OCI-LY3 (cell line): ENCODE data around the gene R3HDM4.

Experiments
- H2AFZ ChIP-seq: fragments of 200-600, 300-600 bp; shearing (Covaris generic); 2 replicates; pipeline ENCODE4 v1.6.0; 2014; ENCODE audit warnings: antibody characterized with exemption, low read depth, low read length
- H3K27ac ChIP-seq: fragments of 200-600, 300-600 bp; sonication (generic); 2 replicates; pipeline ENCODE4 v1.5.1; 2014; ENCODE audit warnings: mild to moderate bottlenecking, low read length, moderate library complexity, mixed read lengths
- H3K27me3 ChIP-seq: fragments of 200-600, 300-600 bp; sonication (generic); 2 replicates; pipeline ENCODE4 v1.6.1; 2014; ENCODE audit warnings: low read depth, low read length, mixed read lengths
- H3K36me3 ChIP-seq: fragments of 200-600, 300-600 bp; sonication (generic); replicated peaks from 2 replicates; pipeline ENCODE3; 2014; ENCODE audit warnings: low read depth, low read length, mixed read lengths
- H3K4me1 ChIP-seq: fragments of 300-600, 200-600 bp; sonication (generic); 2 replicates; pipeline ENCODE4 v1.6.1; 2014; ENCODE audit warnings: low read length, mixed read lengths
- H3K4me2 ChIP-seq: fragments of 200-600, 300-600 bp; sonication (generic); 2 replicates; pipeline ENCODE4 v1.6.1; 2014; ENCODE audit warnings: low read length, mixed read lengths
- H3K4me3 ChIP-seq: fragments of 300-600, 200-600 bp; sonication (generic); 2 replicates; pipeline ENCODE4 v1.5.1; 2014; ENCODE audit warnings: antibody characterized with exemption, mild to moderate bottlenecking, low read length, moderate library complexity
- H3K79me2 ChIP-seq: fragments of 300-600, 200-600 bp; shearing (Covaris generic); 2 replicates; pipeline ENCODE4 v1.6.1; 2014; ENCODE audit warnings: mild to moderate bottlenecking, low read length, mixed read lengths
- H3K9ac ChIP-seq: fragments of 300-600, 200-600 bp; shearing (Covaris generic); 2 replicates; pipeline ENCODE4 v1.6.0; 2014; ENCODE audit warnings: mild to moderate bottlenecking, low read length, moderate library complexity
- H3K9me3 ChIP-seq: fragments of 200-600, 300-600 bp; shearing (Covaris generic); 2 replicates; pipeline ENCODE4 v1.6.1; 2014; ENCODE audit warnings: low read length, mixed read lengths; ENCODE audit not compliant: insufficient read depth
- H4K20me1 ChIP-seq: fragments of 200-600, 300-600 bp; sonication (generic); 2 replicates; pipeline ENCODE4 v1.6.1; 2016; ENCODE audit warnings: low read length, mixed read lengths; ENCODE audit not compliant: insufficient read depth
- EZH2phosphoT487 ChIP-seq: fragments of 200-600 bp; shearing (Covaris generic); IDR thresholded peaks from 2 replicates; pipeline ENCODE4 v1.6.1; 2018; ENCODE audit warnings: antibody characterized with exemption, mixed run types, low read depth
- TF ChIP-seq, protein P1 (sequence below): fragments of 200-600, 300-600 bp; sonication (generic); IDR thresholded peaks from 2 replicates; pipeline ENCODE4 v1.5.1; 2014; ENCODE audit warnings: antibody characterized with exemption, low read length, low read depth

Gene R3HDM4

GRCh38 chr19:861756-862580 is 51.1 kb downstream of the R3HDM4 start:
- TF ChIP-seq EZH2phosphoT487: no peak
- TF ChIP-seq, protein P1, sequence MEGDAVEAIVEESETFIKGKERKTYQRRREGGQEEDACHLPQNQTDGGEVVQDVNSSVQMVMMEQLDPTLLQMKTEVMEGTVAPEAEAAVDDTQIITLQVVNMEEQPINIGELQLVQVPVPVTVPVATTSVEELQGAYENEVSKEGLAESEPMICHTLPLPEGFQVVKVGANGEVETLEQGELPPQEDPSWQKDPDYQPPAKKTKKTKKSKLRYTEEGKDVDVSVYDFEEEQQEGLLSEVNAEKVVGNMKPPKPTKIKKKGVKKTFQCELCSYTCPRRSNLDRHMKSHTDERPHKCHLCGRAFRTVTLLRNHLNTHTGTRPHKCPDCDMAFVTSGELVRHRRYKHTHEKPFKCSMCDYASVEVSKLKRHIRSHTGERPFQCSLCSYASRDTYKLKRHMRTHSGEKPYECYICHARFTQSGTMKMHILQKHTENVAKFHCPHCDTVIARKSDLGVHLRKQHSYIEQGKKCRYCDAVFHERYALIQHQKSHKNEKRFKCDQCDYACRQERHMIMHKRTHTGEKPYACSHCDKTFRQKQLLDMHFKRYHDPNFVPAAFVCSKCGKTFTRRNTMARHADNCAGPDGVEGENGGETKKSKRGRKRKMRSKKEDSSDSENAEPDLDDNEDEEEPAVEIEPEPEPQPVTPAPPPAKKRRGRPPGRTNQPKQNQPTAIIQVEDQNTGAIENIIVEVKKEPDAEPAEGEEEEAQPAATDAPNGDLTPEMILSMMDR: no peak
- Histone ChIP-seq H4K20me1 (no peaks in the 10 kb centered on the region), H3K9me3 (no peaks in the 10 kb centered on the region), H2AFZ (no peak overlapping the region), H3K9ac (no peak overlapping the region), H3K27ac (no peak overlapping the region), H3K4me3 (no peak overlapping the region), H3K4me2 (no peak overlapping the region), H3K36me3 (peaks cover 3% of the 10 kb centered on the region), H3K27me3 (no peaks in the 10 kb centered on the region), H3K4me1 (peaks cover 20% of the 10 kb centered on the region), H3K79me2 (no peaks in the 10 kb centered on the region)

DNA sequence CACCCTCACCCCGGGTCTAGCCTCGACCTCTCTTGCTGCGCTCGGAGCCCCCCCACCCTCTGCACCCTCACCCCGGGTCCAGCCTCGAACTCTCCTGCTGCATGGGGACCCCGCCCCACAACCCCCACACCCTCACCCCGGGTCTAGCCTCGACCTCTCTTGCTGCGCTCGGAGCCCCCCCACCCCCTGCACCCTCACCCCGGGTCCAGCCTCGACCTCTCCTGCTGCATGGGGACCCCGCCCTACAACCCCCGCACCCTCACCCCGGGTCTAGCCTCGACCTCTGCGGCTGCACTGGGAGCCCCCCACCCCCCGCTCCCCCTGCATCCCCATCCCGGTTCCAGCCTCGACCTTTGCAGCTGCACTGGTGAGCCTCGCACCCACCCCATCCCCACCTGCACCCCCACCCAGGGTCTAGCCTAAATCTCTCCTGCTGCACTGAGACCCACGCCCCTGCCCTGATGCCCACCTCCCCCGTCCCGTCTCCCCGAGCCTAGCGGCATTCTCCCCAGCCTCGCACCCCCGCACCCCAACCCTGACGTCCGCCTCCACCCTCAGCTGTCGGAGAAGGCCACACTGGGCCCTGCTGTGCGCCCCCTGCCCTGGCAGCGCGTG is 51.8 kb downstream of the R3HDM4 start:
- Histone ChIP-seq H2AFZ (no peak overlapping the region), H4K20me1 (no peaks in the 10 kb centered on the region), H3K9ac (no peak overlapping the region), H3K79me2 (no peaks in the 10 kb centered on the region), H3K27me3 (no peaks in the 10 kb centered on the region), H3K36me3 (peaks cover 3% of the 10 kb centered on the region), H3K4me3 (no peak overlapping the region), H3K4me2 (no peak overlapping the region), H3K27ac (no peak overlapping the region), H3K9me3 (no peaks in the 10 kb centered on the region), H3K4me1 (peaks cover 20% of the 10 kb centered on the region)
- TF ChIP-seq EZH2phosphoT487: no peak
- TF ChIP-seq, protein P1: no peak

GRCh38 chr19:858868-859843 is 53.9 kb downstream of the R3HDM4 start, which contains the start of gene CFD:
Gene CFD, plus strand, starts transcription at chr19:859664. Its CDS starts 26 bp downstream, at chr19:859690.
- Histone ChIP-seq H3K4me1 (peaks cover 9% of the 10 kb centered on the region), H3K9ac (no peak within 1 kb of the TSS), H3K27me3 (no peaks in the 10 kb centered on the region), H4K20me1 (no peaks in the 10 kb centered on the region), H3K27ac (no peak within 1 kb of the TSS), H2AFZ (no peak within 1 kb of the TSS), H3K79me2 (no peaks in the 10 kb centered on the region), H3K4me2 (no peak within 1 kb of the TSS), H3K36me3 (no peaks in the 10 kb centered on the region), H3K4me3 (no peak within 1 kb of the TSS), H3K9me3 (no peaks in the 10 kb centered on the region)
- TF ChIP-seq, protein P1: no peak
- TF ChIP-seq EZH2phosphoT487: no peak
